Raji (cell line): ENCODE data around the gene MEX3B.

Source experiments
- POLR2A ChIP-seq: IDR thresholded peaks from 2 replicates; pipeline ENCODE4 v1.6.1; 2011; ENCODE audit warnings: low read depth, low read length, control low read depth; ENCODE audit not compliant: insufficient read depth

MEX3B gene

GRCh38 chr15:82040862-82041261 is 5.0 kb downstream of the MEX3B start:
- no peak for TF ChIP-seq POLR2A

- TF ChIP-seq POLR2A: no peak
Measured at GRCh38 chr15:82040390-82040789, 5.4 kb downstream of the MEX3B start.

GRCh38 chr15:82039871-82040270 is 5.9 kb downstream of the MEX3B start:
- TF ChIP-seq POLR2A: no peak

DNA sequence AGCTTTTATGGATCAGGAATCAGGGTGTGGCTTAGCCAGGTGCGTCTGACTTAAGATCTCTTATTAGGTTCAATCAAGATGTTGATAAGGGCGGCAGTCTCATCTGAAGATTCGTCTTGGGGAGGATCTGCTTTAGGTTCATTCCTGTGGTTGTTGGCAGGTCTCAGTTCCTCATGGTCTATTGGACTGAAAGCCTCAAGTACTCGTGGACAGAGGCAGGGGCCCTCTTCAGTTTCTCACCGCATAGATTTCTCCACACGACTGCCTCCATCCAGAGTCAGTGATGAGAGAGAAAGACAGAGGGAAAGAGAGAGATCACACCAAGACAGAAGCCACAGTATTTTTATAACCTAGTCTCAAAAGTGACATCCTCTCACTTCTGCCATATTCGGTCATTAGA is 9.4 kb downstream of the MEX3B start:
- no peak for TF ChIP-seq POLR2A

DNA sequence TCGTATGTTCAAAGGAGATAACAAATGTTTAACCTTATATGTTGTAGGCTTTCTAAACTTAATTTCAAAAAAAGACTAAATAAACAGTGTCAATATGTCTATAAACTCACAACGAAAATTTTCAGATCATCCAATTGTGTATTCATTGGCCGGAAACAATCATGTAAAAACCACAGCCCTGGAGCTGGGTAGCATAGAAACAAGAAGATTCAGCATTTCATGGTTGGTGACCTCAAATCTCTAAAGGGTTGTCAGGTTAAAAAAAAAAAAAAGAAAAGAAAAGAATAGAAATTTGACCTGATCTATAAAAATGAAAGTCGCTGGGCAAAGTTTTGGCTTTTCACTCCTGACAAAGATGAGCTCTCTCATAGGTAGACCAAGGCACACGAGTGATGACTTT is 13.9 kb downstream of the MEX3B start:
- TF ChIP-seq POLR2A: no peak

DNA sequence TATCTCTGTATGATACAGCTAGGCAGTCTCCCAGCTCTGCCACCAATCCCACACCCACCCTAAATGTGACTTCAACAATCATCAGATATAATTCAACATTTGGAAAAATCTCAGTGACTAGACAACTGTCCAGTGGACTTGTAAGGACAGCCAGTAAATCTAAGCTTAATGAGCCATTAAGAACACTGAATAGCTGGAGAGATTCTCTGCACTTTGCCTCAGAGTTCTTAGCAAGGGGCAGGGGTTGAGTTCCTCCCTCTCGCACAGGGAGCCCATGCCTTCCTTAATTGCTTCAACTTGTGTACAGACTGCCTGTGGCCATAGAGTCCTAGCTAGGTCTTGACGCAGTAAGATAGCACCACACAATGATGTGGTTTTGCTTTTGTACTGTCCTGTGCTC is 15.6 kb downstream of the MEX3B start:
- no peak for TF ChIP-seq POLR2A

- TF ChIP-seq POLR2A: no peak
Measured at GRCh38 chr15:82021992-82022391, 23.8 kb downstream of the MEX3B start.

GRCh38 chr15:82020625-82021394 is 25.0 kb downstream of the MEX3B start:
- no peak for TF ChIP-seq POLR2A

DNA sequence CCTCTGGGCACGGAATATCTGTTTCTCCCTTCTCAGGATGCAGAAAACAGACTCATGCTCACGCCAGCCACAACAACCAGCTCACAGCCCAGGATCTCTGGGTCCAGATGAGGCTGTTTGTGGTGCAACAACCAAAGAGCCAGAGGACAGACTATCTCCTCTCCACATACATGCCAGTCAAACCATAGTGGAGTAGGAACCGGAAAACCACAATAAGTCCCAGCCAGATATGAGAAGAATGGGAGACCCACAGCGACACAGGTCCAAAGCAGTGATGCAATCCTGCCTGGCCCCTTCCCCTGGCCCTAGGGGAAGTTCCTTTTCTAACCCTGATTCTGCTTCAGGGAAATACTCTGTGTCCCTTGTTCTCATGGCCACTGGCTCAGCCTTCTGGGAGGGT is 27.6 kb downstream of the MEX3B start:
- no peak for TF ChIP-seq POLR2A

GRCh38 chr15:82017656-82018055 is 28.2 kb downstream of the MEX3B start:
- TF ChIP-seq POLR2A: no peak

GRCh38 chr15:82014989-82015388 is 30.8 kb downstream of the MEX3B start:
- TF ChIP-seq POLR2A: no peak

DNA sequence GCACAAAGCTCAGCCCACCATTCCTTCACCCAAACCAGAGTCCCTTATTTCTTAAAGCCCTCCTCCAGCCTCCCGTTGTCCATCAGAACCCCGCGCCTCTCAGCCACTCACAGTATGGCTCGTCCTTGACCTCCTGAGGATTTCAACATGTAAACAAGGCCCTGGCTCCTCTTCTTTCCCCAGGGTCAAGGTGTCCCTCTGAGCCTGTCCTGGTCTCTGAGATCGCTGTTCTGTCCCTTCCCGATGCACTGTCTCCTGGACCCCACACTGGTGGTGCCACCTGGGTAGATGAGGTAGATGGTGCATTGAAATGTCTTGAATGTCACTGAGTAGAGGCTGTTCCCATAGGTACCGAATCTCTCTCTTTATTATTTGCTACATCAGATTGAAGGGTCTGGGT is 32.9 kb downstream of the MEX3B start:
- TF ChIP-seq POLR2A: no peak

GRCh38 chr15:82005239-82005638 is 40.6 kb downstream of the MEX3B start:
- no peak for TF ChIP-seq POLR2A

DNA sequence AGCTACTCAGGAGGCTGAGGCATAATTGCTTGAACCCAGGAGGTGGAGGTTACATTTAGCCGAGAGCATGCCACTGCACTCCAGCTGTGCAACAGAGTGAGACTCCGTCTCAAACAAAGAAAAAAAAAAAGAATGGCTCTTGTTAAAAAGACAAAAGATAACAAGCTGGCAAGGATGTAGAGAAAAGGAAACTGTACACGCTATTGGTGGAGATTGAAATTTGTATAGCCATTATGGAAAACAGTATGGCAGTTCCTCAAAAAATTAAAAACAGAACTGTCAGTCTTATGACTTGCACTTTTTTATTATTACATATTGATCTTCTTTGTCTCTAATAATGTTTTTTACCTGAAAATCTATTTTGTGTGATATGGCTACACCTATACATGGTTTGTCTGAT is 41.9 kb downstream of the MEX3B start:
- TF ChIP-seq POLR2A: no peak

GRCh38 chr15:81992523-81992922 is 53.3 kb downstream of the MEX3B start:
- no peak for TF ChIP-seq POLR2A
